NCI-H1105 (cell line): Measurements from ENCODE around the gene UVRAG.
"Not testable (repeated sequence)": the region's sequence is repeated elsewhere in the genome, so short reads cannot be mapped to it uniquely, and the experiment has no call there.

Experiments used
- DNase-seq: peaks from one replicate; lab custom pipeline; 2025; lab: John Stamatoyannopoulos, UW

Gene UVRAG

GRCh38 chr11:76074148-76075095 is 259.4 kb downstream of the UVRAG start:
- DNase-seq = no peak

GRCh38 chr11:76075716-76076115 is 260.7 kb downstream of the UVRAG start:
- DNase-seq = no peak

- not testable (repeated sequence) for DNase-seq
Observed at GRCh38 chr11:76076253-76076652, 261.2 kb downstream of the UVRAG start.

GRCh38 chr11:76076749-76077148 is 261.7 kb downstream of the UVRAG start:
- DNase-seq = no peak

GRCh38 chr11:76077575-76078150 is 262.7 kb downstream of the UVRAG start:
- DNase-seq = no peak

- not testable (repeated sequence) for DNase-seq
Observed at GRCh38 chr11:76081084-76081483, 266.1 kb downstream of the UVRAG start.

GRCh38 chr11:76083563-76084451 is 268.8 kb downstream of the UVRAG start:
- DNase-seq = no peak

GRCh38 chr11:76085270-76085669 is 270.3 kb downstream of the UVRAG start:
- no peak for DNase-seq

GRCh38 chr11:76086743-76087635 is 272.0 kb downstream of the UVRAG start:
- DNase-seq = no peak

GRCh38 chr11:76087749-76088148 is 272.7 kb downstream of the UVRAG start:
- DNase-seq = no peak

GRCh38 chr11:76088511-76088910 is 273.5 kb downstream of the UVRAG start:
- DNase-seq = no peak

- DNase-seq = no peak
Observed at GRCh38 chr11:76090174-76090573, 275.2 kb downstream of the UVRAG start.

- DNase-seq = no peak
Observed at GRCh38 chr11:76090821-76091220, 275.8 kb downstream of the UVRAG start.

GRCh38 chr11:76094740-76095139 is 279.7 kb downstream of the UVRAG start:
- DNase-seq = no peak

GRCh38 chr11:76095891-76096290 is 280.9 kb downstream of the UVRAG start:
- no peak for DNase-seq

GRCh38 chr11:76096552-76096951 is 281.5 kb downstream of the UVRAG start:
- no peak for DNase-seq

- no peak for DNase-seq
Observed at GRCh38 chr11:76102802-76103201, 287.8 kb downstream of the UVRAG start.

- no peak for DNase-seq
Observed at GRCh38 chr11:76103460-76103859, 288.4 kb downstream of the UVRAG start.

- DNase-seq = no peak
Observed at GRCh38 chr11:76104285-76104684, 289.3 kb downstream of the UVRAG start.

- no peak for DNase-seq
Observed at GRCh38 chr11:76105637-76106036, 290.6 kb downstream of the UVRAG start.

GRCh38 chr11:76107971-76108370 is 293.0 kb downstream of the UVRAG start:
- DNase-seq = no peak
